Breast epithelium (tissue), 3 donors: ENCODE measurements around the gene DET1.
"Not testable (repeated sequence)": the region's sequence is repeated elsewhere in the genome, so short reads cannot be mapped to it uniquely, and the experiment has no call there.

Experiments
- CTCF ChIP-seq, 3 donors: fragments of 450-650 bp; IDR thresholded peaks; one replicate each; pipeline ENCODE4 v1.5.1; 2016 to 2017; ENCODE audit warnings: antibody characterized with exemption in 3 of 3, mild to moderate bottlenecking in 3 of 3, moderate library complexity in 3 of 3
- POLR2A ChIP-seq: fragments of 450-650 bp; IDR thresholded peaks from one replicate; pipeline ENCODE4 v1.6.1; 2016; ENCODE audit warnings: antibody characterized with exemption, mild to moderate bottlenecking, moderate library complexity
- POLR2AphosphoS5 ChIP-seq, 3 donors: sonication (generic); formaldehyde crosslinking; IDR thresholded peaks; one replicate each; pipeline ENCODE4 v1.6.1; 2017; ENCODE audit warnings: antibody characterized with exemption in 3 of 3

- not testable (repeated sequence) for TF ChIP-seq CTCF (IDR thresholded peaks at IDR 0.05); POLR2A; POLR2AphosphoS5 (IDR thresholded peaks at IDR 0.05)
These were observed 6.1 kb downstream of the DET1 start for GRCh38 chr15:88540350-88540749.
